Measurements from ENCODE around the gene CCDC9.

The CCDC9 gene

GRCh38 chr19:47272448-47273312 lies 16.4 kb downstream of the CCDC9 start:
- H3K4me3 ChIP-seq (ENCODE audit: low read depth, low read length, poor library complexity, severe bottlenecking), result peak overlapping the region; percentile 82
- no peaks in the 10 kb centered on the region for H3K79me2 ChIP-seq (ENCODE audit: insufficient read depth, low read length)
- H3K9me2 ChIP-seq (ENCODE audit: low read depth, low read length), result no peaks in the 10 kb centered on the region
- peaks cover 15% of the 10 kb centered on the region for H3K36me3 ChIP-seq (ENCODE audit: insufficient read depth, low read length)
- peak overlapping the region; percentile 88 for H3K4me2 ChIP-seq (ENCODE audit: low read length)
- no peak for TF ChIP-seq EZH2 (IDR thresholded peaks at IDR 0.05; ENCODE audit: borderline replicate concordance, low read length)
- peak; percentile 7; the same call in 1 of the 2 replicates for TF ChIP-seq CTCF (IDR thresholded peaks at IDR 0.05; ENCODE audit: low read length)
- peak overlapping the region; percentile 91 for H3K27ac ChIP-seq (ENCODE audit: low read depth, low read length, poor library complexity, severe bottlenecking)
- H3K4me1 ChIP-seq (ENCODE audit: insufficient read depth, low read length, severe bottlenecking), result peaks cover 19% of the 10 kb centered on the region
- H3K9ac ChIP-seq (ENCODE audit: low read length), result peak overlapping the region; percentile 93
- H3F3A ChIP-seq (ENCODE audit: insufficient read depth, low read length), result no peaks in the 10 kb centered on the region
- no peaks in the 10 kb centered on the region for H3K9me3 ChIP-seq (ENCODE audit: low read length)
- no peak overlapping the region for H2AFZ ChIP-seq (ENCODE audit: low read length)
- H4K20me1 ChIP-seq (ENCODE audit: insufficient read depth, low read length), result no peaks in the 10 kb centered on the region
- H3K27me3 ChIP-seq (ENCODE audit: insufficient read depth, low read length), result no peaks in the 10 kb centered on the region

GRCh38 chr19:47273313-47274070 lies 17.2 kb downstream of the CCDC9 start:
- peak overlapping the region; percentile 88 for H3K4me2 ChIP-seq (ENCODE audit: low read length)
- H3K9me3 ChIP-seq (ENCODE audit: low read length), result no peaks in the 10 kb centered on the region
- no peaks in the 10 kb centered on the region for H3K79me2 ChIP-seq (ENCODE audit: insufficient read depth, low read length)
- peak overlapping the region; percentile 82 for H3K4me3 ChIP-seq (ENCODE audit: low read depth, low read length, poor library complexity, severe bottlenecking)
- no peaks in the 10 kb centered on the region for H3K9me2 ChIP-seq (ENCODE audit: low read depth, low read length)
- H3K9ac ChIP-seq (ENCODE audit: low read length), result peak overlapping the region; percentile 93
- no peaks in the 10 kb centered on the region for H4K20me1 ChIP-seq (ENCODE audit: insufficient read depth, low read length)
- peaks cover 15% of the 10 kb centered on the region for H3K36me3 ChIP-seq (ENCODE audit: insufficient read depth, low read length)
- H3K27ac ChIP-seq (ENCODE audit: low read depth, low read length, poor library complexity, severe bottlenecking), result peak overlapping the region; percentile 91
- no peaks in the 10 kb centered on the region for H3F3A ChIP-seq (ENCODE audit: insufficient read depth, low read length)
- H2AFZ ChIP-seq (ENCODE audit: low read length), result no peak overlapping the region
- H3K4me1 ChIP-seq (ENCODE audit: insufficient read depth, low read length, severe bottlenecking), result peaks cover 19% of the 10 kb centered on the region
- H3K27me3 ChIP-seq (ENCODE audit: insufficient read depth, low read length), result no peaks in the 10 kb centered on the region
- TF ChIP-seq CTCF (IDR thresholded peaks at IDR 0.05; ENCODE audit: low read length) (no peak), EZH2 (IDR thresholded peaks at IDR 0.05; ENCODE audit: borderline replicate concordance, low read length) (no peak)

GRCh38 chr19:47274071-47274890 lies 18.0 kb downstream of the CCDC9 start, which contains the start of gene INAFM1:
Gene INAFM1, plus strand, starts transcription at chr19:47274885. Its CDS starts 35 bp downstream, at chr19:47274920.
- Histone ChIP-seq H3K27ac (ENCODE audit: low read depth, low read length, poor library complexity, severe bottlenecking) (peak within 1 kb of the TSS; percentile 91), H3K9me2 (ENCODE audit: low read depth, low read length) (no peaks in the 10 kb centered on the region), H3F3A (ENCODE audit: insufficient read depth, low read length) (no peaks in the 10 kb centered on the region), H4K20me1 (ENCODE audit: insufficient read depth, low read length) (no peaks in the 10 kb centered on the region), H2AFZ (ENCODE audit: low read length) (no peak within 1 kb of the TSS), H3K9ac (ENCODE audit: low read length) (peak within 1 kb of the TSS; percentile 93), H3K36me3 (ENCODE audit: insufficient read depth, low read length) (peaks cover 15% of the 10 kb centered on the region), H3K79me2 (ENCODE audit: insufficient read depth, low read length) (no peaks in the 10 kb centered on the region), H3K4me1 (ENCODE audit: insufficient read depth, low read length, severe bottlenecking) (peaks cover 19% of the 10 kb centered on the region), H3K27me3 (ENCODE audit: insufficient read depth, low read length) (no peaks in the 10 kb centered on the region), H3K4me2 (ENCODE audit: low read length) (peak within 1 kb of the TSS; percentile 92), H3K9me3 (ENCODE audit: low read length) (no peaks in the 10 kb centered on the region), H3K4me3 (ENCODE audit: low read depth, low read length, poor library complexity, severe bottlenecking) (peak within 1 kb of the TSS; percentile 82)
- no peak for TF ChIP-seq CTCF (IDR thresholded peaks at IDR 0.05; ENCODE audit: low read length)
- TF ChIP-seq EZH2 (IDR thresholded peaks at IDR 0.05; ENCODE audit: borderline replicate concordance, low read length), result no peak
